Measurements from ENCODE around the gene USP46. TPM values are rescaled to one million over a fixed set of nuclear protein-coding genes. Genes with fewer than 3 reads are reported as not detected.

The USP46 gene
- total and polyA plus RNA-seq, 3 donors from 2014 or later: 22.9 to 33.9 (median 26.4) TPM

DNA sequence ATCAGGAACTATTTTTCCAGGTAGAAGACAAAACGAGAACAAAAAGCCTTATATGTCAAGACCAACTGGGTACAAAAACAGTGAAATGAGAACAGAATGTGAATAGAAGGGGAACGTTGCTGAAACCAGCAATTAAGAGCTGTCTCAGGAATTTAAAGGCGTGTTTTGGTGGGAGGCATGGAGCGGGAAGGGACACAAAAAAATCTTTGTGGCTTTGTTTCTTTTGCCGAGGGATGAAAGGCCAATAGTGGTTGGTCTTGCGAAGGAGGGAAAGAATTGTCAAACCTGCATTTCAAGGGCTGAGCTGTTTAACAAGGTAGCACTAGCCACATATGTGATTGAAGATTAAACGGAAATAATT, 103.8 kb downstream of the USP46 start:
- DNase-seq: no peak
- intact Hi-C loops (cut with DNase I; ENCODE audit: low total_unique reads): no loop called here
- no peaks in the 10 kb centered on the region for H3K36me3 ChIP-seq (ENCODE audit: low read depth, missing control alignments)
- H3K4me3 ChIP-seq: no peak overlapping the region
- H3K9me3 ChIP-seq: no peaks in the 10 kb centered on the region
- H3K4me1 ChIP-seq: peaks cover 19% of the 10 kb centered on the region
- no peaks in the 10 kb centered on the region for H3K27me3 ChIP-seq
- TF ChIP-seq, protein P1, sequence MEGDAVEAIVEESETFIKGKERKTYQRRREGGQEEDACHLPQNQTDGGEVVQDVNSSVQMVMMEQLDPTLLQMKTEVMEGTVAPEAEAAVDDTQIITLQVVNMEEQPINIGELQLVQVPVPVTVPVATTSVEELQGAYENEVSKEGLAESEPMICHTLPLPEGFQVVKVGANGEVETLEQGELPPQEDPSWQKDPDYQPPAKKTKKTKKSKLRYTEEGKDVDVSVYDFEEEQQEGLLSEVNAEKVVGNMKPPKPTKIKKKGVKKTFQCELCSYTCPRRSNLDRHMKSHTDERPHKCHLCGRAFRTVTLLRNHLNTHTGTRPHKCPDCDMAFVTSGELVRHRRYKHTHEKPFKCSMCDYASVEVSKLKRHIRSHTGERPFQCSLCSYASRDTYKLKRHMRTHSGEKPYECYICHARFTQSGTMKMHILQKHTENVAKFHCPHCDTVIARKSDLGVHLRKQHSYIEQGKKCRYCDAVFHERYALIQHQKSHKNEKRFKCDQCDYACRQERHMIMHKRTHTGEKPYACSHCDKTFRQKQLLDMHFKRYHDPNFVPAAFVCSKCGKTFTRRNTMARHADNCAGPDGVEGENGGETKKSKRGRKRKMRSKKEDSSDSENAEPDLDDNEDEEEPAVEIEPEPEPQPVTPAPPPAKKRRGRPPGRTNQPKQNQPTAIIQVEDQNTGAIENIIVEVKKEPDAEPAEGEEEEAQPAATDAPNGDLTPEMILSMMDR (IDR thresholded peaks at IDR 0.05): no peak
- no peak for TF ChIP-seq POLR2A (IDR thresholded peaks at IDR 0.05)
- WGBS, 2 donors: 43 to 55% methylated on average over 7 of the region's 7 CpGs
- no peak overlapping the region for H3K27ac ChIP-seq

DNA sequence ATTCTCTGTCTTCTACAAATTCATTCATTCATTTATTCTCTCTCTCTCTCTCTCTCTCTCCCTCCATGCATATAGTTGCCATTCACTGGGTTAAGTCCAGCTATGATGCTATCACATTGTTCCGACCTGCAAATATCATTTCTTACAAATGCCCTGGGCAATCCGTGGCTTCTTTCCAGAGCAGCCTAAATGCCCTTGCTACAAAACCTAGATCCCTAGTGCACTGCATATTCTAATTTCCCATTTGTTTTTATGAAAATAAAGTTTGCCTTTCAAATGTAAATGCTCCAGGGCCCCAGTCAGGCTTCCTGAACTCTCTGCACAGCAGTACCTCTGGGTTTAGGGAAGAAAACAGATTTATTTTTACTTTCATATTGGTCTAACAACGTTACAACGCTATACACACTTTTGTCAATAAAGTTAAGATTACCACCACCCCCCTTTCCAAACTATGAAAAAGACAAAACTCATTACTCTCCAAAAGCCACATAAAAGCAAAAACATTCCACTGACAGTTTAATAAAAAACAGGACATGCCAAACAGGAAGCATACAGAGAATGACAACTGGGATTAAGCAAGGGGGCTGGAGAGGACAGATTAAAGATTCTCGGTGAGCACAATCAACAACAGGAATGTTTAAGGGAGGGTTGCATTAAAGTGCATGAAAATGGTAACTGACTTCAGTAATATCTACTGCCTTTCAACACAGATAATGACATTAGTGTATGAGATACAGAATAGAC, 104.3 kb downstream of the USP46 start:
- no peaks in the 10 kb centered on the region for H3K9me3 ChIP-seq
- WGBS, 2 donors: 30 to 45% methylated on average over 5 of the region's 5 CpGs
- no peaks in the 10 kb centered on the region for H3K36me3 ChIP-seq (ENCODE audit: low read depth, missing control alignments)
- TF ChIP-seq, protein P1 (IDR thresholded peaks at IDR 0.05): no peak
- no peak for TF ChIP-seq POLR2A (IDR thresholded peaks at IDR 0.05)
- DNase-seq: no peak
- peak overlapping the region in 1 of 2 donors; percentile 28 for H3K27ac ChIP-seq
- peaks cover 19% of the 10 kb centered on the region for H3K4me1 ChIP-seq
- H3K27me3 ChIP-seq: no peaks in the 10 kb centered on the region
- H3K4me3 ChIP-seq: no peak overlapping the region
- intact Hi-C loops (cut with DNase I; ENCODE audit: low total_unique reads): no loop called here

DNA sequence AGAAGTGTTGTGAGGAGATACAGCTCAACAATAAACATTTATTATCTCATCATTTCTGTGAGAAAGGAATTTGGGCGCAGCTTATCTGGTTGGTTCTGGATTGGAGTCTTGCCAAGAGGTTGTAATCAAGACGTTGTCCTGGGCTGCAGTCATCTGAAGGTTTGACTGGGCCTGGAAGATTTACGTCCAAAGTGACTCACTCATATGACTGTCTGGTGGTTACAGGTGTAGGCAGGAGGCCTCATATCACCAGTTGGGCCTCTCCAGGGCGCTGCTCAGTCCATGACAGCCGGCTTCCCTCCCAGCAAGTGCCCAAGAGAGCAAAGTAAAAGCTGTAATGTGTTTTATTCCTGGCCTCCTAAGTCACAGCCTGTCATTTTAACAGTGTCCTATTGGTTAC, 106.3 kb downstream of the USP46 start:
- DNase-seq: no peak
- no peak for TF ChIP-seq POLR2A (IDR thresholded peaks at IDR 0.05)
- TF ChIP-seq, protein P1 (IDR thresholded peaks at IDR 0.05): no peak
- Histone ChIP-seq H3K4me1 (peaks cover 19% of the 10 kb centered on the region), H3K27me3 (no peaks in the 10 kb centered on the region), H3K9me3 (no peaks in the 10 kb centered on the region), H3K4me3 (no peak overlapping the region), H3K36me3 (ENCODE audit: low read depth, missing control alignments) (no peaks in the 10 kb centered on the region), H3K27ac (no peak overlapping the region)
- intact Hi-C loops (cut with DNase I; ENCODE audit: low total_unique reads): no loop called here
- 74 to 86% methylated on average over 5 of the region's 5 CpGs for WGBS, 2 donors

DNA sequence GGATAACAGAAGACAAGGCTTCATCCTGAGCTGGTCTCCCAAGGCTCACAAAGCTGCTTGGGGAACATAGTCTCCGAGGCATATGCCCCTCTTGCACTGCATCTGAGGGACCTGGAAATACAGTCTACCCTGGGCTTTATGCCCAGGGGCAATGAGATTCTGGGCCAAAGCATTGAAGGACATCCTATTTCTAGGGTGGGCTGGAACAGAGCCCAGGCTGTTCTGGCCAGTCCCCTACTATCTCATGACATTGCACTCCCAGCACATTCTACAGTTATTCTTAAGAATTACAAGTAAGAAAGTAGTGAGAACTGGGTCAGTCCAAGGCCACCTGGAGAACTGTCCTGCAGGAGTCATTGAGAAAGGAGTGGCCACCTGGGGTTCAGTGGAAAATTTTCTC, 107.6 kb downstream of the USP46 start:
- 29 to 43% methylated on average over 1 of the region's 1 CpG for whole genome bisulfite sequencing, 2 donors
- H3K4me3 ChIP-seq: no peak overlapping the region
- intact Hi-C loops (cut with DNase I; ENCODE audit: low total_unique reads): no loop called here
- no peaks in the 10 kb centered on the region for H3K27me3 ChIP-seq
- TF ChIP-seq, protein P1 (IDR thresholded peaks at IDR 0.05): no peak
- no peak for TF ChIP-seq POLR2A (IDR thresholded peaks at IDR 0.05)
- peak; percentile 80 for DNase-seq
- H3K9me3 ChIP-seq: no peaks in the 10 kb centered on the region
- H3K4me1 ChIP-seq: peaks cover 29% of the 10 kb centered on the region
- peak overlapping the region in 1 of 2 donors; percentile 28 for H3K27ac ChIP-seq
- H3K36me3 ChIP-seq (ENCODE audit: low read depth, missing control alignments): no peaks in the 10 kb centered on the region

DNA sequence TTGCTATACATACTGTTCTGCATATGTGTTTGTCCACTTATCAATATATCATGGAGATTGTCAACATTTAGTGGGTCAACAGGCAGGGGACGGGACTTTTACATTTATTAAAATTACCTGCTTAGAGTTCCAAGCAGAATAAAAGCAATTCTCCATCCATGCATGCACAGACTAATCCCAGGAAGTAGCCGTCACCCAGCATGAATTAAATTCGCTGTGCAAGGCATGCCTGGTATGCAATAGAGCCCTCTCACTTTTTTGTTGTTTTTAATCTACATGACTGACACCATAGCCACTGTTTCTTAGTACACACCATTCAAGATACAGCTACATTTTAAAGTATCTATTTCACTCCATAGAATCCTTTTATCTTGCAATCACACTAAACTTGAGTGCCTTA, 108.9 kb downstream of the USP46 start:
- no peak for DNase-seq
- H3K4me1 ChIP-seq: peaks cover 31% of the 10 kb centered on the region
- no peak overlapping the region for H3K27ac ChIP-seq
- intact Hi-C loops (cut with DNase I; ENCODE audit: low total_unique reads): no loop called here
- H3K4me3 ChIP-seq: no peak overlapping the region
- H3K27me3 ChIP-seq: no peaks in the 10 kb centered on the region
- no peaks in the 10 kb centered on the region for H3K9me3 ChIP-seq
- H3K36me3 ChIP-seq (ENCODE audit: low read depth, missing control alignments): no peaks in the 10 kb centered on the region
- TF ChIP-seq POLR2A (IDR thresholded peaks at IDR 0.05): no peak
- TF ChIP-seq, protein P1 (IDR thresholded peaks at IDR 0.05): no peak
- WGBS, 2 donors: 93% methylated on average over 3 of the region's 3 CpGs
